ENCODE measurements around the gene YBX3. TPM values are rescaled to one million over a fixed set of nuclear protein-coding genes. Genes with fewer than 3 reads are reported as not detected.
A peak's percentile ranks its signal among the peaks of the same experiment; 100 is the strongest.

Gene YBX3
- total and polyA plus RNA-seq, 2 of the 13 experiments (the other 11 are each of a cell fraction or from before 2014, with no cell fraction given), result 77.5 to 99.6 TPM

GRCh38 chr12:10721651-10722501 is 1.2 kb downstream of the YBX3 start (continued):
- TF ChIP-seq HNF1B (CRISPR knock-in tag; IDR thresholded peaks at IDR 0.05) (peak; percentile 45), CENPT (CRISPR knock-in tag; IDR thresholded peaks at IDR 0.05; ENCODE audit: low read depth) (no peak), BRCA1 (CRISPR knock-in tag; IDR thresholded peaks at IDR 0.05) (no peak), CREM (IDR thresholded peaks at IDR 0.05) (peak; percentile 78), CREM (CRISPR knock-in tag; IDR thresholded peaks at IDR 0.05) (no peak), IRF9 (CRISPR knock-in tag; IDR thresholded peaks at IDR 0.05; ENCODE audit: borderline replicate concordance) (peak; percentile 16; the same call in 1 of the 2 replicates), NCOA5 (CRISPR knock-in tag; IDR thresholded peaks at IDR 0.05) (no peak), ZNF496 (CRISPR knock-in tag; IDR thresholded peaks at IDR 0.05; ENCODE audit: insufficient replicate concordance) (no peak), TBX2 (CRISPR knock-in tag; IDR thresholded peaks at IDR 0.05; ENCODE audit: borderline replicate concordance) (peak; percentile 34), ZNF598 (CRISPR knock-in tag; IDR thresholded peaks at IDR 0.05; ENCODE audit: borderline replicate concordance) (no peak), TEF (CRISPR knock-in tag; IDR thresholded peaks at IDR 0.05) (no peak), ZNF605 (CRISPR knock-in tag; IDR thresholded peaks at IDR 0.05) (peak; percentile 16; the same call in 1 of the 2 replicates), JUND (CRISPR knock-in tag; IDR thresholded peaks at IDR 0.05) (no peak), SAFB2 (CRISPR knock-in tag; IDR thresholded peaks at IDR 0.05; ENCODE audit: borderline replicate concordance, low read depth) (no peak), TEAD2 (CRISPR knock-in tag; IDR thresholded peaks at IDR 0.05) (no peak), ISL2 (CRISPR knock-in tag; IDR thresholded peaks at IDR 0.05) (no peak), ZNF740 (CRISPR knock-in tag; IDR thresholded peaks at IDR 0.05) (peak; percentile 29; the same call in 1 of the 2 replicates), GPBP1L1 (CRISPR knock-in tag; IDR thresholded peaks at IDR 0.05) (no peak), MAFK (conservative IDR thresholded peaks at IDR 0.05 in 1 of 2, IDR thresholded peaks at IDR 0.05 in 1 of 2; ENCODE audit: low read length in 2 of 2) (no peak), HOXA7 (CRISPR knock-in tag; IDR thresholded peaks at IDR 0.05) (no peak), ZNF574 (CRISPR knock-in tag; IDR thresholded peaks at IDR 0.05) (0 out of 2 replicates have a peak, but pooled peaks have one; percentile 69)

All from HepG2 (cell line).